PC-9 (cell line): ENCODE data around the gene IRGC. TPM values are rescaled to one million over a fixed set of nuclear protein-coding genes. Genes with fewer than 3 reads are reported as not detected.

Experiments used
- BruUV-seq: library from RNA; stranded (reverse); fragments of 400-500 nt; replicated peaks from 2 replicates; lab custom pipeline; 2021; lab: Mats Ljungman, UMichigan
- CTCF ChIA-PET: fragments of 300-600 bp; sonication (Branson Sonifier 250); formaldehyde crosslinking; loops from one replicate; lab custom pipeline; 2022; ENCODE audit warnings: antibody characterized with exemption; lab: Charles Lee
- POLR2A ChIA-PET: fragments of 300-600 bp; sonication (Branson Sonifier 250); formaldehyde crosslinking; loops from one replicate; lab custom pipeline; 2022; ENCODE audit warnings: antibody characterized with exemption; ENCODE audit not compliant: unreplicated experiment; lab: Charles Lee
- DNase-seq, 2 experiments: peaks; one replicate each; pipeline versions ENCODE4 v3.0.0 to v3.0.0-alpha.2; 2015 to 2022; ENCODE audit warnings: mixed read lengths in 1 of 2
- H2AFZ ChIP-seq: fragments of 200-600 bp; sonication (generic); 2 replicates; pipeline ENCODE4 v1.8.1; 2017; ENCODE audit warnings: antibody characterized with exemption
- H3F3A ChIP-seq: fragments of 200-600 bp; sonication (generic); 2 replicates; pipeline ENCODE4 v1.8.1; 2017; ENCODE audit warnings: antibody characterized with exemption, mild to moderate bottlenecking, low read depth; ENCODE audit not compliant: insufficient read depth
- H3K27ac ChIP-seq: fragments of 200-600 bp; sonication (generic); 2 replicates; pipeline ENCODE4 v1.6.1; 2016; ENCODE audit warnings: mixed run types
- H3K27me3 ChIP-seq: fragments of 200-600 bp; sonication (generic); 2 replicates; pipeline ENCODE4 v1.6.1; 2016; ENCODE audit warnings: low read depth, mixed run types; ENCODE audit not compliant: insufficient read depth
- H3K36me3 ChIP-seq: fragments of 200-600 bp; sonication (generic); 2 replicates; pipeline ENCODE4 v1.6.1; 2016; ENCODE audit warnings: low read depth, mixed run types
- H3K4me1 ChIP-seq: fragments of 200-600 bp; sonication (generic); replicated peaks from 2 replicates; pipeline ENCODE4 v1.6.1; 2016; ENCODE audit warnings: mixed run types; ENCODE audit not compliant: insufficient read depth
- H3K4me2 ChIP-seq: fragments of 200-600 bp; sonication (generic); 2 replicates; pipeline ENCODE4 v1.6.1; 2017; ENCODE audit warnings: mixed run types
- H3K4me3 ChIP-seq: fragments of 200-600 bp; sonication (generic); 2 replicates; pipeline ENCODE4 v1.6.1; 2016; ENCODE audit warnings: mixed run types
- H3K79me2 ChIP-seq: fragments of 200-600 bp; sonication (generic); 2 replicates; pipeline ENCODE4 v1.6.1; 2017; ENCODE audit warnings: low read depth, mixed run types
- H3K9me2 ChIP-seq: fragments of 200-600 bp; sonication (generic); 2 replicates; pipeline ENCODE4 v1.8.1; 2017; ENCODE audit warnings: mild to moderate bottlenecking; ENCODE audit not compliant: insufficient read depth
- H3K9me3 ChIP-seq: fragments of 200-600 bp; sonication (generic); 2 replicates; pipeline ENCODE4 v1.8.1; 2016; ENCODE audit warnings: low read depth; ENCODE audit not compliant: insufficient read depth
- H4K20me1 ChIP-seq: fragments of 200-600 bp; sonication (generic); 2 replicates; pipeline ENCODE4 v1.8.1; 2017; ENCODE audit not compliant: insufficient read depth
- EZH2 ChIP-seq: fragments of 200-600 bp; sonication (generic); IDR thresholded peaks from 2 replicates; pipeline ENCODE4 v1.8.0; 2017; ENCODE audit warnings: antibody characterized with exemption, low read depth
- intact Hi-C: fragments of 100-400 bp; cut with micrococcal nuclease; formaldehyde crosslinking; loops from one replicate; pipeline ENCODE4 v1.10.0; 2022; ENCODE audit not compliant: unreplicated experiment
- total RNA-seq: library from RNA; stranded (reverse); gene quantifications from 2 replicates; pipeline ENCODE4 v1.2.3, GENCODE V29; 2021
- TF ChIP-seq, protein P1 (sequence below): fragments of 200-600 bp; sonication (generic); conservative IDR thresholded peaks from 2 replicates; pipeline ENCODE4 v1.6.1; 2017; ENCODE audit warnings: mixed run types, antibody characterized with exemption, mild to moderate bottlenecking, moderate library complexity

IRGC gene
- total RNA-seq, 1 experiment from 2014 or later, result not detected

DNA sequence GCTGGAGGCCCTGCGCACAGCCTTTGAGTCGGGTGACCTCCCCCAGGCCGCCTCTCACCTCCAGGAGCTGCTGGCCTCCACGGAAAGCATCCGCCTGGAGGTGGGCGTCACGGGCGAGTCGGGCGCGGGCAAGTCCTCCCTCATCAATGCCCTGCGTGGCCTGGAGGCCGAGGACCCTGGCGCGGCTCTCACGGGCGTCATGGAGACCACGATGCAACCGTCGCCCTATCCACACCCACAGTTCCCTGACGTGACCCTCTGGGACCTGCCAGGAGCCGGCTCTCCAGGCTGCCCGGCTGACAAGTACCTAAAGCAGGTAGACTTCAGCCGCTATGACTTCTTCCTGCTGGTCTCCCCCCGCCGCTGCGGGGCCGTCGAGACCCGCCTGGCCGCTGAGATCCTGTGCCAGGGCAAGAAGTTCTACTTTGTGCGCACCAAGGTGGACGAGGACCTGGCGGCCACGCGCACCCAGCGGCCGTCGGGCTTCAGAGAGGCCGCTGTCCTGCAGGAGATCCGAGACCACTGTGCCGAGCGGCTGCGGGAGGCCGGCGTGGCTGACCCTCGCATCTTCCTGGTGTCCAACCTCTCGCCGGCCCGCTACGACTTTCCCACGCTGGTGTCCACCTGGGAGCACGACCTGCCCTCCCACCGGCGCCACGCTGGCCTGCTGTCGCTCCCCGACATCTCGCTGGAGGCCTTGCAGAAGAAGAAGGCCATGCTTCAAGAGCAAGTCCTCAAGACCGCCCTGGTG, 2.9 kb downstream of the IRGC start:
- POLR2A ChIA-PET, result no interaction called here
- H3K27me3 ChIP-seq, result no peaks in the 10 kb centered on the region
- no peaks in the 10 kb centered on the region for H4K20me1 ChIP-seq
- CTCF ChIA-PET, result no interaction called here
- H3K9me2 ChIP-seq, result no peaks in the 10 kb centered on the region
- no peak for DNase-seq
- intact Hi-C loops, result no loop called here
- TF ChIP-seq, protein P1, sequence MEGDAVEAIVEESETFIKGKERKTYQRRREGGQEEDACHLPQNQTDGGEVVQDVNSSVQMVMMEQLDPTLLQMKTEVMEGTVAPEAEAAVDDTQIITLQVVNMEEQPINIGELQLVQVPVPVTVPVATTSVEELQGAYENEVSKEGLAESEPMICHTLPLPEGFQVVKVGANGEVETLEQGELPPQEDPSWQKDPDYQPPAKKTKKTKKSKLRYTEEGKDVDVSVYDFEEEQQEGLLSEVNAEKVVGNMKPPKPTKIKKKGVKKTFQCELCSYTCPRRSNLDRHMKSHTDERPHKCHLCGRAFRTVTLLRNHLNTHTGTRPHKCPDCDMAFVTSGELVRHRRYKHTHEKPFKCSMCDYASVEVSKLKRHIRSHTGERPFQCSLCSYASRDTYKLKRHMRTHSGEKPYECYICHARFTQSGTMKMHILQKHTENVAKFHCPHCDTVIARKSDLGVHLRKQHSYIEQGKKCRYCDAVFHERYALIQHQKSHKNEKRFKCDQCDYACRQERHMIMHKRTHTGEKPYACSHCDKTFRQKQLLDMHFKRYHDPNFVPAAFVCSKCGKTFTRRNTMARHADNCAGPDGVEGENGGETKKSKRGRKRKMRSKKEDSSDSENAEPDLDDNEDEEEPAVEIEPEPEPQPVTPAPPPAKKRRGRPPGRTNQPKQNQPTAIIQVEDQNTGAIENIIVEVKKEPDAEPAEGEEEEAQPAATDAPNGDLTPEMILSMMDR, result no peak
- TF ChIP-seq EZH2, result no peak
- H3K4me3 ChIP-seq, result no peak overlapping the region
- H2AFZ ChIP-seq, result no peak overlapping the region
- no peaks in the 10 kb centered on the region for H3K36me3 ChIP-seq
- H3K79me2 ChIP-seq, result no peaks in the 10 kb centered on the region
- no peak overlapping the region for H3K27ac ChIP-seq
- peaks cover 6% of the 10 kb centered on the region for H3F3A ChIP-seq
- H3K4me1 ChIP-seq, result no peaks in the 10 kb centered on the region
- no TSS peak for BruUV-seq
- no peaks in the 10 kb centered on the region for H3K9me3 ChIP-seq
- H3K4me2 ChIP-seq, result no peak overlapping the region

DNA sequence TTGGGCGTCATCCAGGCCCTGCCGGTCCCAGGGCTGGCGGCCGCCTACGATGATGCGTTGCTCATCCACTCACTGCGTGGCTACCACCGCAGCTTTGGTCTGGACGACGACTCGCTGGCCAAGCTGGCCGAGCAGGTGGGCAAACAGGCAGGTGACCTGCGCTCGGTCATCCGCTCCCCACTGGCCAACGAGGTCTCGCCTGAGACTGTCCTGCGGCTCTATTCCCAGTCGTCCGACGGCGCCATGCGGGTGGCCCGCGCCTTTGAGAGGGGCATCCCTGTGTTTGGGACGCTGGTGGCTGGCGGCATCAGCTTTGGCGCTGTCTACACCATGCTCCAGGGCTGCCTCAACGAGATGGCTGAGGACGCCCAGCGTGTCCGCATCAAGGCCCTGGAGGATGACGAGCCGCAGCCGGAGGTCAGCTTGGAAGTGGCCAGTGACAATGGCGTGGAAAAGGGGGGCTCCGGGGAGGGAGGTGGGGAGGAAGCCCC, 3.5 kb downstream of the IRGC start:
- ChIA-PET CTCF (no interaction called here), POLR2A (no interaction called here)
- no peaks in the 10 kb centered on the region for H3K4me1 ChIP-seq
- no peaks in the 10 kb centered on the region for H3K9me2 ChIP-seq
- no peak for TF ChIP-seq EZH2
- TF ChIP-seq, protein P1, result no peak
- BruUV-seq, result no TSS peak
- no peak overlapping the region for H3K4me3 ChIP-seq
- no peaks in the 10 kb centered on the region for H4K20me1 ChIP-seq
- intact Hi-C loops, result no loop called here
- no peaks in the 10 kb centered on the region for H3K36me3 ChIP-seq
- no peak overlapping the region for H3K4me2 ChIP-seq
- H3K79me2 ChIP-seq, result no peaks in the 10 kb centered on the region
- peaks cover 8% of the 10 kb centered on the region for H3F3A ChIP-seq
- no peak for DNase-seq
- H3K9me3 ChIP-seq, result no peaks in the 10 kb centered on the region
- H3K27me3 ChIP-seq, result no peaks in the 10 kb centered on the region
- no peak overlapping the region for H3K27ac ChIP-seq
- H2AFZ ChIP-seq, result no peak overlapping the region

DNA sequence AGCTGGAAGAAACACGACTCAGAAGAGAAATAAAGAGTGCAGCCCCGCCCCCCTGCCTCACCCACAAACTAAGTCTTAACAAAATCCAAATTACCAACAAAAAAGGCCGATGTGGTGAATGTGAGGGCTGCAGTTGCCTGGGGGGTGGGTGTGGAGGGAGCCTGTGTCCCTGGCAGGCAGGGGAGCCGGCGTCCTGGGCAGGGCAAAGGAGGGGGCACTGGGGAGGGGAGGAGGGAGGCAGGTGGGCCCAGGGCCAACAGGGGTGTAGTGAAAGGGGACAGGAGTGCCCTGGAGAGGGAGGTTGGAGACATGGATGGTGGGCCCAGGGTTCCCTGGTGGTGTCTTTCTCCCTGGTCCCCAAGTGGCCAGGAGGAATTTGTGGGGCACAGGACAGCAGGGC, 4.0 kb downstream of the IRGC start:
- ChIA-PET CTCF (no interaction called here), POLR2A (interaction anchor here (0.5 to 0.6 kb wide), 2 partner anchors 47 to 52 kb away, joined by 3 to 6 read pairs; no protein-coding TSS in a partner anchor)
- BruUV-seq, result no TSS peak
- Histone ChIP-seq H3F3A (peaks cover 4% of the 10 kb centered on the region), H3K4me2 (no peak overlapping the region), H3K36me3 (no peaks in the 10 kb centered on the region), H3K27me3 (no peaks in the 10 kb centered on the region), H3K9me2 (no peaks in the 10 kb centered on the region), H2AFZ (no peak overlapping the region), H3K9me3 (no peaks in the 10 kb centered on the region), H3K4me1 (no peaks in the 10 kb centered on the region), H3K27ac (no peak overlapping the region), H3K79me2 (no peaks in the 10 kb centered on the region), H3K4me3 (no peak overlapping the region), H4K20me1 (no peaks in the 10 kb centered on the region)
- intact Hi-C loops, result no loop called here
- no peak for DNase-seq
- TF ChIP-seq, protein P1, result no peak
- no peak for TF ChIP-seq EZH2
